Measurements from ENCODE around the gene TNNT2.

Gene TNNT2

GRCh38 chr1:201411292-201411691 lies 33.8 kb upstream of the TNNT2 start:
- no peak for DNase-seq (ENCODE audit: low spot score)
- no peak overlapping the region for H3K27ac ChIP-seq
- ChIA-PET CTCF (interaction anchor here (0.6 to 2.8 kb wide), 5 partner anchors 10 to 140 kb away, joined by 4 to 8 read pairs (median 5); no protein-coding TSS in a partner anchor), POLR2A (ENCODE audit: low non-redundant PET) (interaction anchor here (0.8 kb wide), 1 partner anchor 8 kb away, joined by 4 read pairs; no protein-coding TSS in a partner anchor)
- no peak for TF ChIP-seq CTCF (conservative IDR thresholded peaks at IDR 0.05; ENCODE audit: low read depth)

GRCh38 chr1:201409440-201409839 lies 32.0 kb upstream of the TNNT2 start:
- no peak for DNase-seq (ENCODE audit: low spot score)
- ChIA-PET CTCF (interaction anchor here (0.6 to 2.9 kb wide), 10 partner anchors 8 to 131 kb away, joined by 3 to 14 read pairs (median 7); partner anchors contain the start of gene LAD1), POLR2A (ENCODE audit: low non-redundant PET) (interaction anchor here (0.8 to 1.2 kb wide), 2 partner anchors 10 to 25 kb away, joined by 3 to 4 read pairs; no protein-coding TSS in a partner anchor)
- H3K27ac ChIP-seq, result no peak overlapping the region
- no peak for TF ChIP-seq CTCF (conservative IDR thresholded peaks at IDR 0.05; ENCODE audit: low read depth)

- CTCF ChIA-PET, result interaction anchor here (0.6 to 2.9 kb wide), 13 partner anchors 9 to 872 kb away, joined by 3 to 14 read pairs (median 5); partner anchors contain the start of gene LAD1
- POLR2A ChIA-PET (ENCODE audit: low non-redundant PET), result interaction anchor here (0.8 to 1.2 kb wide), 3 partner anchors 9 to 25 kb away, joined by 3 to 4 read pairs (median 3); no protein-coding TSS in a partner anchor
- DNase-seq (ENCODE audit: low spot score), result no peak
- no peak overlapping the region for H3K27ac ChIP-seq
- no peak for TF ChIP-seq CTCF (conservative IDR thresholded peaks at IDR 0.05; ENCODE audit: low read depth)
Measured at GRCh38 chr1:201408834-201409200, 31.3 kb upstream of the TNNT2 start.

- no peak overlapping the region for H3K27ac ChIP-seq
- ChIA-PET CTCF (interaction anchor here (0.6 to 2.9 kb wide), 13 partner anchors 9 to 871 kb away, joined by 3 to 14 read pairs (median 3); partner anchors contain the start of gene LAD1), POLR2A (ENCODE audit: low non-redundant PET) (interaction anchor here (0.8 to 1.2 kb wide), 2 partner anchors 11 to 24 kb away, joined by 3 to 4 read pairs; no protein-coding TSS in a partner anchor)
- TF ChIP-seq CTCF (conservative IDR thresholded peaks at IDR 0.05; ENCODE audit: low read depth), result peak; percentile 96
- DNase-seq (ENCODE audit: low spot score), result peak; percentile 87
Measured at GRCh38 chr1:201408176-201408833, 30.8 kb upstream of the TNNT2 start.

GRCh38 chr1:201406831-201407406 lies 29.4 kb upstream of the TNNT2 start:
- no peak for DNase-seq (ENCODE audit: low spot score)
- ChIA-PET CTCF (interaction anchor here (0.5 to 2.6 kb wide), 6 partner anchors 9 to 167 kb away, joined by 3 to 11 read pairs (median 4); no protein-coding TSS in a partner anchor), POLR2A (ENCODE audit: low non-redundant PET) (no interaction called here)
- peak overlapping the region; percentile 23 for H3K27ac ChIP-seq
- TF ChIP-seq CTCF (conservative IDR thresholded peaks at IDR 0.05; ENCODE audit: low read depth), result no peak

- no peak overlapping the region for H3K27ac ChIP-seq
- CTCF ChIA-PET, result interaction anchor here (0.6 to 1.2 kb wide), 7 partner anchors 20 to 167 kb away, joined by 3 to 8 read pairs (median 4); no protein-coding TSS in a partner anchor
- POLR2A ChIA-PET (ENCODE audit: low non-redundant PET), result no interaction called here
- DNase-seq (ENCODE audit: low spot score), result no peak
- no peak for TF ChIP-seq CTCF (conservative IDR thresholded peaks at IDR 0.05; ENCODE audit: low read depth)
Measured at GRCh38 chr1:201405484-201405831, 28.0 kb upstream of the TNNT2 start.

Data from RWPE1 (cell line).